GM23248 (cell line): ENCODE data around the gene SYNGR3. TPM values are rescaled to one million over a fixed set of nuclear protein-coding genes. Genes with fewer than 3 reads are reported as not detected.
A peak's percentile ranks its signal among the peaks of the same experiment; 100 is the strongest.

Source experiments
- DNase-seq: peaks from one replicate; pipeline ENCODE4 v3.0.0-alpha.2; 2015
- H2AFZ ChIP-seq: fragments of 200-600 bp; sonication (generic); 2 replicates; pipeline ENCODE4 v1.6.1; 2016; ENCODE audit warnings: antibody characterized with exemption
- H3F3A ChIP-seq: fragments of 200-600 bp; sonication (generic); 2 replicates; pipeline ENCODE4 v1.6.1; 2016; ENCODE audit warnings: mild to moderate bottlenecking, antibody characterized with exemption, mixed run types; ENCODE audit not compliant: insufficient read depth
- H3K27ac ChIP-seq: fragments of 200-600 bp; sonication (generic); 2 replicates; pipeline ENCODE4 v1.5.1; 2016; ENCODE audit warnings: mild to moderate bottlenecking
- H3K27me3 ChIP-seq: fragments of 200-600 bp; sonication (generic); replicated peaks from 2 replicates; pipeline ENCODE4 v1.6.1; 2016; ENCODE audit warnings: mild to moderate bottlenecking; ENCODE audit not compliant: insufficient read depth
- H3K36me3 ChIP-seq: fragments of 200-600 bp; sonication (generic); 2 replicates; pipeline ENCODE4 v1.6.1; 2016; ENCODE audit warnings: low read depth, mild to moderate bottlenecking
- H3K4me1 ChIP-seq: fragments of 200-600 bp; sonication (generic); 2 replicates; pipeline ENCODE4 v1.6.1; 2016; ENCODE audit warnings: mild to moderate bottlenecking; ENCODE audit not compliant: insufficient read depth
- H3K4me2 ChIP-seq: fragments of 200-600 bp; sonication (generic); one replicate; pipeline ENCODE4 v1.6.1; 2016; ENCODE audit warnings: mild to moderate bottlenecking; ENCODE audit not compliant: unreplicated experiment
- H3K4me3 ChIP-seq: fragments of 200-600 bp; sonication (generic); 2 replicates; pipeline ENCODE4 v1.5.1; 2016; ENCODE audit warnings: mild to moderate bottlenecking
- H3K79me2 ChIP-seq: fragments of 200-600 bp; sonication (generic); 2 replicates; pipeline ENCODE4 v1.6.1; 2016; ENCODE audit warnings: mild to moderate bottlenecking; ENCODE audit not compliant: insufficient read depth
- H3K9ac ChIP-seq: fragments of 200-600 bp; sonication (generic); 2 replicates; pipeline ENCODE4 v1.6.1; 2016; ENCODE audit warnings: mild to moderate bottlenecking
- H3K9me2 ChIP-seq: fragments of 200-600 bp; sonication (generic); 2 replicates; pipeline ENCODE4 v1.6.1; 2016; ENCODE audit warnings: mixed run types, mild to moderate bottlenecking, moderate library complexity; ENCODE audit not compliant: insufficient read depth
- H3K9me3 ChIP-seq: fragments of 200-600 bp; sonication (generic); one replicate; pipeline ENCODE4 v1.6.1; 2017; ENCODE audit warnings: low read depth
- H4K20me1 ChIP-seq: fragments of 200-600 bp; sonication (generic); 2 replicates; pipeline ENCODE4 v1.6.0; 2016; ENCODE audit not compliant: insufficient read depth
- EZH2 ChIP-seq: fragments of 200-600 bp; sonication (generic); IDR thresholded peaks from 2 replicates; pipeline ENCODE4 v1.6.1; 2018; ENCODE audit warnings: antibody characterized with exemption, mild to moderate bottlenecking; ENCODE audit not compliant: insufficient read depth, poor library complexity, severe bottlenecking
- EZH2phosphoT487 ChIP-seq: fragments of 200-600 bp; sonication (generic); IDR thresholded peaks from 2 replicates; pipeline ENCODE4 v1.6.1; 2018; ENCODE audit warnings: antibody characterized with exemption, moderate library complexity, mild to moderate bottlenecking, low read depth; ENCODE audit not compliant: insufficient read depth
- WGBS, 2 experiments: methylation state at CpG; one replicate each; pipeline ENCODE4 v1.1.6; 2015 to 2017; ENCODE audit warnings: low lambda C conversion rate in 2 of 2, low coverage in 1 of 2; ENCODE audit errors: missing lambda C conversion rate in 2 of 2; 5-methylcytosine and 5-hydroxymethylcytosine counted together
- in situ Hi-C: fragments of 300-500 bp; cut with MboI; formaldehyde crosslinking; loops from 2 replicates; pipeline ENCODE4 v1.15.0; 2020
- polyA plus RNA-seq: library from polyadenylated mRNA; unstranded; fragments of >200 nt; fragmentation: Nextera tagmentation; extraction: Ambion mirVana; gene quantifications from 2 replicates; pipeline ENCODE4 v1.2.1, GENCODE V29; 2016
- total RNA-seq: library from RNA; depleted of rRNA; stranded (reverse); fragments of >200 nt; shearing (Covaris generic); gene quantifications from 2 replicates; pipeline ENCODE4 v1.2.3, GENCODE V29; 2014; rRNA removed

Gene SYNGR3, protein sequence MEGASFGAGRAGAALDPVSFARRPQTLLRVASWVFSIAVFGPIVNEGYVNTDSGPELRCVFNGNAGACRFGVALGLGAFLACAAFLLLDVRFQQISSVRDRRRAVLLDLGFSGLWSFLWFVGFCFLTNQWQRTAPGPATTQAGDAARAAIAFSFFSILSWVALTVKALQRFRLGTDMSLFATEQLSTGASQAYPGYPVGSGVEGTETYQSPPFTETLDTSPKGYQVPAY
- 0.22 and 0.76 TPM in 2 replicates for total RNA-seq
- 0.72 and 1.3 TPM in 2 replicates for polyA plus RNA-seq

DNA sequence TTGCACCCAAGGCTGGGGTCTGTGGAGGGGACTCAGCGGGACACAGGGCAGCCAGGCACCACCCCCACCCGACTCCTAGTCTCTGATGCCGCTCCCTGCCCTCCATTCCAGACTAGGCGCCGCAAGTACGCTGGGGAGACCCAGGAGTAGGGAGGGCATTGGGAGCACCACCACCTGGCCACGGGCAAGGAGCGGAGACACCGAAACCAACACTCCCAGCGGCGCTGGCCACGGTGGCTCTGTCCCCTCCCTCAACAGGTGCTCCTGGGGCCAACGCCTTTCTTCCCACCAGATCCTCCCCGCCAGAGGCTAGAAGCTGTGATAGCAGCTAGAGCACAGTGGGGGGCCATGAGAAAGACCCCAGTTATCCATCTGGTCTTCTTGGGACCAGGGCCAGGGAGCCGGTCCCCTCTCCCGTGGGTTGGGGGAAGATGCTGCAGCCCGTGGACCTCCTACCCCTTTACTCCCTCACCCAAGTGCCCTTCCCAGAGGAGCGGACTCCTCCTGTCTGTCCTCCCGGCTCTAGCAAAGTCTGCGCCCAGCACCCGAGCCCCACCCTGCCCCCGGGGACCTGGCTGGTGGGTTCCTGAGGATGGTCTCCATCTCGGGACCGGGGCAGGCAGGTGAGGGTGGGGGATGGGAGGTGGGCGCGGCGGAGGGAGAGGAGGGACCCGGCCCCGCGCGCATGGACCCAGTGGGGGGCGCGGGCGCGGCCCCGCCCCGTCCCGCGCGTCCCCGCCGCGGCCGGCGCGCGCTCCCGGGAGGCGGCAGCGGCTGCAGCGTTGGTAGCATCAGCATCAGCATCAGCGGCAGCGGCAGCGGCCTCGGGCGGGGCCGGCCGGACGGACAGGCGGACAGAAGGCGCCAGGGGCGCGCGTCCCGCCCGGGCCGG, at the start of gene SYNGR3:
Gene SYNGR3 (plus strand): TSS at position 762 of the 892 bp plus-strand sequence. CDS start 133 bp downstream, outside the sequence.
- Histone ChIP-seq H3K4me1 (no peaks in the 10 kb centered on the region), H3K27me3 (peaks cover 21% of the 10 kb centered on the region; the same call in 1 of the 2 replicates), H3K9me3 (no peaks in the 10 kb centered on the region), H3K36me3 (no peaks in the 10 kb centered on the region), H4K20me1 (no peaks in the 10 kb centered on the region), H3K79me2 (peaks cover 9% of the 10 kb centered on the region; the same call in 1 of the 2 replicates), H3K27ac (no peak within 1 kb of the TSS), H2AFZ (no peak within 1 kb of the TSS), H3K4me2 (no peak within 1 kb of the TSS), H3K9me2 (no peaks in the 10 kb centered on the region), H3K9ac (no peak within 1 kb of the TSS), H3K4me3 (no peak within 1 kb of the TSS), H3F3A (peaks cover 10% of the 10 kb centered on the region; the same call in 1 of the 2 replicates)
- DNase-seq: peak; percentile 66
- TF ChIP-seq EZH2 (peak; percentile 75), EZH2phosphoT487 (no peak)
- in situ Hi-C loops: no loop called here
- 5 to 10% methylated on average over 32 to 50 of the region's 67 CpGs for WGBS, 2 experiments

DNA sequence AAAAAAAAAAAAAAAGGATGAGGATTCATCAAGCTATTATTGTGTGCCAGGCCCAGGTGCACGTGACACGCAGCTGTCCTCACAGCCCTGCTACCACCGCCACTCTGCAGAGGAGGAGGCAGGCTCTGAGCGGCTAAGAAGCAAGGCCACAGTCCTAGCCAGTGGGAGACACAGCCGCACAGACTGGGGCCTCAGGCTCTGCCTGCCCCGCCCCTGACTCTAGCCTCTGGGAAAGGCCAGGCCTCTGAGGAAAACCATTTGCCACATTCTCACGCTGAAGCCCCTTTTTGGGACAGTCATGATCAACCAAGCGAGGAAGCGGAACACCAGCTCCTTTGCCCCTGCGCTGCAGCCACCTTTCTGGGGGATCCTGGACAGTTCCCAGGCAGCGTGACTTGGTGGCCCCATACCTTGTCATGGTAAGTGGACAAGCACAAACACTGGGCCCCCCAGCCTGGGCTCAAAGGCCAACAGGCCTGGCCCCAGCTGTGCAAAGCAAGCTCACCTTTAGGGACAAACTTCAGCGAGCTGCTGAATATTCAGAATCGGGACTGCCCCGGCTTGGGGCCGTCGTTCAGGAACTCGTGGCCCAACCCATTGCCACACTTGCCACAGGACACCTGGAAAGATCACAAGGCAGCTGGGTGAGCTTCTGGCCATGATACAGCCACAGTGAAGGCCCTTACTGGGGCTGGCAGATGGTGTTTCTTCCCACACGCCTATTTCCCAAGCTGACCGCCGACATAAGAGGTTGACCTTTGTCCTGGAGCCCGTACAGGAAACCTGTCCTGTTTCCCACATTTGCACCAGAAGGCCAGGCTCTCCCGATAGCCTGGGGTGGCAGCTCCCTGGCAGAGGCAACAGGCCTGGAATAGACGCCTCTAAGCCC, 49.3 kb upstream of the SYNGR3 start:
- Histone ChIP-seq H3K9me2 (no peaks in the 10 kb centered on the region), H3K4me3 (no peak overlapping the region), H3K79me2 (no peaks in the 10 kb centered on the region), H3K9ac (no peak overlapping the region), H3K36me3 (no peaks in the 10 kb centered on the region; the same call in 1 of the 2 replicates), H4K20me1 (no peaks in the 10 kb centered on the region), H3K27ac (no peak overlapping the region), H2AFZ (no peak overlapping the region), H3K4me1 (no peaks in the 10 kb centered on the region), H3K9me3 (no peaks in the 10 kb centered on the region), H3K27me3 (no peaks in the 10 kb centered on the region), H3F3A (no peaks in the 10 kb centered on the region), H3K4me2 (no peak overlapping the region)
- in situ Hi-C loops: no loop called here
- DNase-seq: no peak
- WGBS, 2 experiments: 93% methylated on average over 23 of the region's 23 CpGs
- no peak for TF ChIP-seq EZH2phosphoT487

DNA sequence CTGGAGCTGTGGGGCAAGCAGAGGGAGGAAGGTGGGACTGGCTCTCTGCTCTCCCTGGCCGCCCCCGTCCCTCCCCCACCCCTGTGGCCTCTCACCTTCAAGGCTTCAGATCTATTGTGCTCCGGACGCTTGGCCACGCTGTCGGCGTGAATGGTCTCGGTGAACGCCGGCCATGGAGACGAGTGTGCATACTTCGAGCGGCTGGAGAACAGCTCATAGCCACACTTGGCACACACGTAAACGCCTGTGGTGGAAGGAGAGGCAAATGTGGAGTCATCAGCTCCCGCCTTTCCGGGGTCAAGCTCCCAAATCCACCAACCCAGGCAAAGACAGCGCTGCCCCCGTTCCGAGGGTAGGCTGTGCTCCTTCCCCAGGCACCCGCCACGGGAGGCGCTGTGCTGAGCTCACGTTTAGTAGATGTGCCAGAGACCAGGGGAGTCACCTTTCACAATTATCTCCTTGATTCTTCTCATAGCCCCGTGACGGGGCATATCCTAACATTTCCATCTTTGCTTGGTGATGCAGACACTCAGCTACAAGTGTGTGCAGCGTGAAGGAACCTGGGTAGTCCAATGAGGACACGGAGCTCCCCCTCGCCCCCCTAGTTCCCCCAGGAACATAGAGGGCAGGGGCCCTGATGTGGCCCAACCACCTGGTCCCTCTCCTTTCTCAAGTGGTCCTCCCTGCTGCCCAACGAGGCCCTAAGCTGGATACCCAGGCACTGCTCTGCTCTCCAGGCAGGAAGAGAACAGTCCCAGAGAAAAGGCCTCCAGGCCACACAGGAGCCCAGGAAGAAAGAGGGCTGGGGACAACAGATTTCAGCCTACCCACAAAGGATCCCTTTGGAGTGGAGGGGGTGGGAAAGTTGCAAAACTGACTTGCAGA, 48.4 kb upstream of the SYNGR3 start:
- Histone ChIP-seq H2AFZ (peak overlapping the region; percentile 93; the same call in 1 of the 2 replicates), H3K9me2 (no peaks in the 10 kb centered on the region), H3K9ac (peak overlapping the region; percentile 77), H3K27me3 (no peaks in the 10 kb centered on the region), H3F3A (no peaks in the 10 kb centered on the region), H3K9me3 (no peaks in the 10 kb centered on the region), H3K4me2 (peak overlapping the region; percentile 85), H3K4me3 (no peak overlapping the region), H3K27ac (0 out of 2 replicates have a peak overlapping the region, but pooled peaks have one; percentile 14), H4K20me1 (no peaks in the 10 kb centered on the region), H3K36me3 (no peaks in the 10 kb centered on the region; the same call in 1 of the 2 replicates), H3K79me2 (no peaks in the 10 kb centered on the region), H3K4me1 (no peaks in the 10 kb centered on the region)
- 93 to 95% methylated on average over 22 to 30 of the region's 30 CpGs for WGBS, 2 experiments
- in situ Hi-C loops: no loop called here
- TF ChIP-seq EZH2 (no peak), EZH2phosphoT487 (no peak)
- DNase-seq: no peak
